WTC11 (cell line): Measurements from ENCODE around the gene S100A12. TPM values are rescaled to one million over a fixed set of nuclear protein-coding genes. Genes with fewer than 3 reads are reported as not detected.

Source experiments
- ATAC-seq: fragments of 200-7000 bp; cut with Tn5 transposase; 2 replicates; pipeline ENCODE4 v1.10.0; 2021; ENCODE audit warnings: mild to moderate bottlenecking, moderate library complexity
- CTCF ChIA-PET: fragments of 300-600 bp; sonication (Branson Sonifier 250); formaldehyde crosslinking; loops from one replicate; lab custom pipeline; 2021; ENCODE audit warnings: antibody characterized with exemption; lab: Charles Lee
- POLR2A ChIA-PET: fragments of 350-600 bp; sonication (Branson Sonifier 250); formaldehyde crosslinking; loops from one replicate; lab custom pipeline; 2021; ENCODE audit warnings: antibody characterized with exemption; lab: Charles Lee
- DNase-seq: peaks from one replicate; pipeline ENCODE4 v3.0.0; 2021; ENCODE audit warnings: low spot score
- H3K27ac Mint-ChIP-seq: 2 replicates; pipeline ENCODE4 v1.8.0; 2021; ENCODE audit warnings: mixed read lengths
- H3K27me3 Mint-ChIP-seq: 2 replicates; pipeline ENCODE4 v1.8.0; 2021; ENCODE audit warnings: low read depth, mild to moderate bottlenecking, moderate library complexity, mixed read lengths
- H3K36me3 Mint-ChIP-seq: 2 replicates; pipeline ENCODE4 v1.8.0; 2021; ENCODE audit warnings: mixed read lengths
- H3K4me1 Mint-ChIP-seq: 2 replicates; pipeline ENCODE4 v1.8.0; 2022; ENCODE audit warnings: mixed read lengths
- H3K4me3 Mint-ChIP-seq: 2 replicates; pipeline ENCODE4 v1.8.0; 2021; ENCODE audit warnings: mild to moderate bottlenecking, moderate library complexity, mixed read lengths
- H3K9me3 Mint-ChIP-seq: 2 replicates; pipeline ENCODE4 v1.8.0; 2021; ENCODE audit warnings: mixed read lengths
- GABPB1 ChIP-seq: sonication (generic); formaldehyde crosslinking; IDR thresholded peaks from 2 replicates; pipeline ENCODE4 v1.8.1; 2023; ENCODE audit warnings: mild to moderate bottlenecking, missing genetic modification reagents
- GRHL2 ChIP-seq: fragments of 250-450 bp; sonication (Bioruptor Pico); IDR thresholded peaks from 2 replicates; pipeline ENCODE4 v1.8.0; 2022; ENCODE audit warnings: mild to moderate bottlenecking, moderate library complexity; ENCODE audit not compliant: insufficient replicate concordance, severe bottlenecking
- IRF2 ChIP-seq: sonication (generic); formaldehyde crosslinking; IDR thresholded peaks from 2 replicates; pipeline ENCODE4 v1.8.0; 2022; ENCODE audit warnings: low read depth, missing genetic modification reagents, borderline replicate concordance
- JUN ChIP-seq: sonication (generic); formaldehyde crosslinking; IDR thresholded peaks from 2 replicates; pipeline ENCODE4 v1.8.0; 2023; ENCODE audit warnings: mild to moderate bottlenecking, missing genetic modification reagents
- MXD4 ChIP-seq: fragments of 250-450 bp; sonication (Bioruptor Pico); IDR thresholded peaks from 2 replicates; pipeline ENCODE4 v1.8.0; 2021; ENCODE audit warnings: mild to moderate bottlenecking, moderate library complexity, borderline replicate concordance
- MYBL2 ChIP-seq: sonication (generic); formaldehyde crosslinking; IDR thresholded peaks from 2 replicates; pipeline ENCODE4 v1.8.1; 2023; ENCODE audit warnings: mild to moderate bottlenecking, moderate library complexity, missing genetic modification reagents
- SMAD3 ChIP-seq: sonication (generic); formaldehyde crosslinking; IDR thresholded peaks from 2 replicates; pipeline ENCODE4 v1.8.0; 2022; ENCODE audit warnings: missing genetic modification reagents, mild to moderate bottlenecking, borderline replicate concordance
- TEAD4 ChIP-seq: sonication (generic); formaldehyde crosslinking; IDR thresholded peaks from 2 replicates; pipeline ENCODE4 v1.8.0; 2022; ENCODE audit warnings: mild to moderate bottlenecking, missing genetic modification reagents
- ZBTB21 ChIP-seq: sonication (generic); formaldehyde crosslinking; IDR thresholded peaks from 2 replicates; pipeline ENCODE4 v1.8.1; 2023; ENCODE audit warnings: mild to moderate bottlenecking, missing genetic modification reagents, borderline replicate concordance
- ZNF138 ChIP-seq: sonication (generic); formaldehyde crosslinking; conservative IDR thresholded peaks from 2 replicates; pipeline ENCODE4 v1.8.1; 2022; ENCODE audit warnings: mild to moderate bottlenecking, moderate library complexity, missing genetic modification reagents
- ZNF219 ChIP-seq: sonication (generic); formaldehyde crosslinking; IDR thresholded peaks from 2 replicates; pipeline ENCODE4 v1.8.0; 2023; ENCODE audit warnings: missing genetic modification reagents, mild to moderate bottlenecking, borderline replicate concordance
- ZNF232 ChIP-seq: sonication (generic); formaldehyde crosslinking; IDR thresholded peaks from 2 replicates; pipeline ENCODE4 v1.8.0; 2022; ENCODE audit warnings: mild to moderate bottlenecking, missing genetic modification reagents
- ZNF317 ChIP-seq: sonication (generic); formaldehyde crosslinking; IDR thresholded peaks from 2 replicates; pipeline ENCODE4 v1.8.1; 2023; ENCODE audit warnings: low read depth, mild to moderate bottlenecking, moderate library complexity, missing genetic modification reagents, borderline replicate concordance
- ZNF423 ChIP-seq: fragments of 250-450 bp; sonication (Bioruptor Pico); IDR thresholded peaks from 2 replicates; pipeline ENCODE4 v2.1.2; 2022; ENCODE audit warnings: mild to moderate bottlenecking, moderate library complexity
- total RNA-seq: library from RNA; stranded (reverse); gene quantifications from 3 replicates; pipeline ENCODE4 v1.2.3, GENCODE V29; 2021
- TF ChIP-seq, protein P1 (sequence below): fragments of 250-450 bp; sonication (Bioruptor Pico); IDR thresholded peaks from 2 replicates; pipeline ENCODE4 v1.9.0; 2021; ENCODE audit warnings: mild to moderate bottlenecking
- TF ChIP-seq, protein P2 (sequence below): sonication (generic); formaldehyde crosslinking; IDR thresholded peaks from 2 replicates; pipeline ENCODE4 v1.8.0; 2023; ENCODE audit warnings: missing genetic modification reagents
- TF ChIP-seq, protein P3 (sequence below): sonication (generic); formaldehyde crosslinking; IDR thresholded peaks from 2 replicates; pipeline ENCODE4 v1.8.1; 2022; ENCODE audit warnings: missing genetic modification reagents, borderline replicate concordance
- TF ChIP-seq, protein P4 (sequence below): sonication (generic); formaldehyde crosslinking; IDR thresholded peaks from 2 replicates; pipeline ENCODE4 v1.8.1; 2022; ENCODE audit warnings: mild to moderate bottlenecking, moderate library complexity, missing genetic modification reagents
- TF ChIP-seq, protein P5 (sequence below): sonication (generic); formaldehyde crosslinking; IDR thresholded peaks from 2 replicates; pipeline ENCODE4 v1.8.0; 2022; ENCODE audit warnings: mild to moderate bottlenecking, missing genetic modification reagents
- TF ChIP-seq, protein P6 (sequence below): sonication (generic); formaldehyde crosslinking; IDR thresholded peaks from 2 replicates; pipeline ENCODE4 v1.8.0; 2022; ENCODE audit warnings: mild to moderate bottlenecking, missing genetic modification reagents
- TF ChIP-seq, protein P7 (sequence below): sonication (generic); formaldehyde crosslinking; IDR thresholded peaks from 2 replicates; pipeline ENCODE4 v1.8.1; 2023; ENCODE audit warnings: mild to moderate bottlenecking, missing genetic modification reagents
- TF ChIP-seq, protein P8 (sequence below): fragments of 250-450 bp; sonication (Bioruptor Pico); IDR thresholded peaks from 2 replicates; pipeline ENCODE4 v1.9.0; 2021; ENCODE audit warnings: mild to moderate bottlenecking
- TF ChIP-seq, protein P9 (sequence below): sonication (generic); formaldehyde crosslinking; IDR thresholded peaks from 2 replicates; pipeline ENCODE4 v1.8.0; 2022; ENCODE audit warnings: missing genetic modification reagents

Gene S100A12
- total RNA-seq, 1 experiment from 2014 or later = not detected

DNA sequence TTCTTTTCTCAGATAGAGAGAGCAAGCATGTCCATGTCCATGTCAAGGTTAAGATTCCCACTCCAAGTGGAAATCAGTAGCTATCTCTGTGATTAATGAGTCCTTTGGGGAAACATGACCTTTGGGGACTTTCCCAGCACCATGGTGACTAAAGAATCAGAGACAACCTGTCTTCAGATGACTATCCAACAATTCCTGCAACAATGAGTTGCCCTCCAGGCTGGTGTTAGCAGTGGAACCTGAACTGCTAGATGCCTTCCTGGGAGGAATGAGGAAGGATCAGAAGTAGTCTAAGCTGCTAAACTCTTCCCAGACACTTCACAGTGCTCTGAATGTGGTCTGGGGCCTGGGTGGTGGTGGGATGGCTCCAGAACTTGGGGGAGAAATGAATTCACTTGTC, 11.3 kb downstream of the S100A12 start (continued):
- TF ChIP-seq, protein P1, sequence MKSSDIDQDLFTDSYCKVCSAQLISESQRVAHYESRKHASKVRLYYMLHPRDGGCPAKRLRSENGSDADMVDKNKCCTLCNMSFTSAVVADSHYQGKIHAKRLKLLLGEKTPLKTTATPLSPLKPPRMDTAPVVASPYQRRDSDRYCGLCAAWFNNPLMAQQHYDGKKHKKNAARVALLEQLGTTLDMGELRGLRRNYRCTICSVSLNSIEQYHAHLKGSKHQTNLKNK (CRISPR knock-in tag) = no peak
- TF ChIP-seq ZNF317 (CRISPR knock-in tag) (no peak), MYBL2 (CRISPR knock-in tag) (no peak), ZNF423 (CRISPR knock-in tag) (no peak)
- TF ChIP-seq, protein P2, sequence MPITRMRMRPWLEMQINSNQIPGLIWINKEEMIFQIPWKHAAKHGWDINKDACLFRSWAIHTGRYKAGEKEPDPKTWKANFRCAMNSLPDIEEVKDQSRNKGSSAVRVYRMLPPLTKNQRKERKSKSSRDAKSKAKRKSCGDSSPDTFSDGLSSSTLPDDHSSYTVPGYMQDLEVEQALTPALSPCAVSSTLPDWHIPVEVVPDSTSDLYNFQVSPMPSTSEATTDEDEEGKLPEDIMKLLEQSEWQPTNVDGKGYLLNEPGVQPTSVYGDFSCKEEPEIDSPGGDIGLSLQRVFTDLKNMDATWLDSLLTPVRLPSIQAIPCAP (CRISPR knock-in tag) = no peak
- TF ChIP-seq, protein P3, sequence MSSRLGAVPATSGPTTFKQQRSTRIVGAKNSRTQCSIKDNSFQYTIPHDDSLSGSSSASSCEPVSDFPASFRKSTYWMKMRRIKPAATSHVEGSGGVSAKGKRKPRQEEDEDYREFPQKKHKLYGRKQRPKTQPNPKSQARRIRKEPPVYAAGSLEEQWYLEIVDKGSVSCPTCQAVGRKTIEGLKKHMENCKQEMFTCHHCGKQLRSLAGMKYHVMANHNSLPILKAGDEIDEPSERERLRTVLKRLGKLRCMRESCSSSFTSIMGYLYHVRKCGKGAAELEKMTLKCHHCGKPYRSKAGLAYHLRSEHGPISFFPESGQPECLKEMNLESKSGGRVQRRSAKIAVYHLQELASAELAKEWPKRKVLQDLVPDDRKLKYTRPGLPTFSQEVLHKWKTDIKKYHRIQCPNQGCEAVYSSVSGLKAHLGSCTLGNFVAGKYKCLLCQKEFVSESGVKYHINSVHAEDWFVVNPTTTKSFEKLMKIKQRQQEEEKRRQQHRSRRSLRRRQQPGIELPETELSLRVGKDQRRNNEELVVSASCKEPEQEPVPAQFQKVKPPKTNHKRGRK = no peak
- TF ChIP-seq, protein P4, sequence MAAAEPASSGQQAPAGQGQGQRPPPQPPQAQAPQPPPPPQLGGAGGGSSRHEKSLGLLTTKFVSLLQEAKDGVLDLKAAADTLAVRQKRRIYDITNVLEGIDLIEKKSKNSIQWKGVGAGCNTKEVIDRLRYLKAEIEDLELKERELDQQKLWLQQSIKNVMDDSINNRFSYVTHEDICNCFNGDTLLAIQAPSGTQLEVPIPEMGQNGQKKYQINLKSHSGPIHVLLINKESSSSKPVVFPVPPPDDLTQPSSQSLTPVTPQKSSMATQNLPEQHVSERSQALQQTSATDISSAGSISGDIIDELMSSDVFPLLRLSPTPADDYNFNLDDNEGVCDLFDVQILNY (CRISPR knock-in tag) = no peak
- TF ChIP-seq, all 79 proteins: peak for 0

DNA sequence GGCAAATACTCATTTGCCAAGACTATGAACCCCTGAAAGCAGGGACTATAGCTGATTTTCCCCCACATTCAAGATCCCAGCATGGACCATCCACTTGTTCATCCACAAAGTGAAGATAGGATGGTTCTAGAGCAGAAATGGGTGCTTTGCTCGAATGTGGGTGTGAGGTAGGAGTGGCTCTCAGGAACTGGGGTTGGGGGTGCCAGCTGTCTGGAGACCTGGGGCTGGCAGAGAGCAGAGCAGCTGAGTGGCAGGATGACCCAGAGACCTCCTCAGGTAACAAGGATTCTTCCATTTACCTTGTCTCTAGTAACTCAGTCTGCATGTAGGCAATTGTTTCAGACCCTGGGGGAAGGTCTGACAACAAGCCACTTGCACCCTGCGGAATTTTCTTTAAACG, 11.8 kb downstream of the S100A12 start:
- DNase-seq = no peak
- TF ChIP-seq, protein P5, sequence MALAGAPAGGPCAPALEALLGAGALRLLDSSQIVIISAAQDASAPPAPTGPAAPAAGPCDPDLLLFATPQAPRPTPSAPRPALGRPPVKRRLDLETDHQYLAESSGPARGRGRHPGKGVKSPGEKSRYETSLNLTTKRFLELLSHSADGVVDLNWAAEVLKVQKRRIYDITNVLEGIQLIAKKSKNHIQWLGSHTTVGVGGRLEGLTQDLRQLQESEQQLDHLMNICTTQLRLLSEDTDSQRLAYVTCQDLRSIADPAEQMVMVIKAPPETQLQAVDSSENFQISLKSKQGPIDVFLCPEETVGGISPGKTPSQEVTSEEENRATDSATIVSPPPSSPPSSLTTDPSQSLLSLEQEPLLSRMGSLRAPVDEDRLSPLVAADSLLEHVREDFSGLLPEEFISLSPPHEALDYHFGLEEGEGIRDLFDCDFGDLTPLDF (CRISPR knock-in tag) = no peak
- TF ChIP-seq ZBTB21 (no peak), GRHL2 (no peak), ZNF232 (no peak), JUN (CRISPR knock-in tag) (no peak), ZNF219 (CRISPR knock-in tag) (no peak), MXD4 (CRISPR knock-in tag) (no peak), GABPB1 (CRISPR knock-in tag) (no peak), SMAD3 (CRISPR knock-in tag) (no peak), TEAD4 (no peak), ZNF138 (CRISPR knock-in tag) (no peak), IRF2 (no peak)
- TF ChIP-seq, protein P6, sequence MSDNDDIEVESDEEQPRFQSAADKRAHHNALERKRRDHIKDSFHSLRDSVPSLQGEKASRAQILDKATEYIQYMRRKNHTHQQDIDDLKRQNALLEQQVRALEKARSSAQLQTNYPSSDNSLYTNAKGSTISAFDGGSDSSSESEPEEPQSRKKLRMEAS (CRISPR knock-in tag) = no peak
- TF ChIP-seq, protein P7, sequence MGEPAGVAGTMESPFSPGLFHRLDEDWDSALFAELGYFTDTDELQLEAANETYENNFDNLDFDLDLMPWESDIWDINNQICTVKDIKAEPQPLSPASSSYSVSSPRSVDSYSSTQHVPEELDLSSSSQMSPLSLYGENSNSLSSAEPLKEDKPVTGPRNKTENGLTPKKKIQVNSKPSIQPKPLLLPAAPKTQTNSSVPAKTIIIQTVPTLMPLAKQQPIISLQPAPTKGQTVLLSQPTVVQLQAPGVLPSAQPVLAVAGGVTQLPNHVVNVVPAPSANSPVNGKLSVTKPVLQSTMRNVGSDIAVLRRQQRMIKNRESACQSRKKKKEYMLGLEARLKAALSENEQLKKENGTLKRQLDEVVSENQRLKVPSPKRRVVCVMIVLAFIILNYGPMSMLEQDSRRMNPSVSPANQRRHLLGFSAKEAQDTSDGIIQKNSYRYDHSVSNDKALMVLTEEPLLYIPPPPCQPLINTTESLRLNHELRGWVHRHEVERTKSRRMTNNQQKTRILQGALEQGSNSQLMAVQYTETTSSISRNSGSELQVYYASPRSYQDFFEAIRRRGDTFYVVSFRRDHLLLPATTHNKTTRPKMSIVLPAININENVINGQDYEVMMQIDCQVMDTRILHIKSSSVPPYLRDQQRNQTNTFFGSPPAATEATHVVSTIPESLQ (CRISPR knock-in tag) = no peak
- TF ChIP-seq, protein P8, sequence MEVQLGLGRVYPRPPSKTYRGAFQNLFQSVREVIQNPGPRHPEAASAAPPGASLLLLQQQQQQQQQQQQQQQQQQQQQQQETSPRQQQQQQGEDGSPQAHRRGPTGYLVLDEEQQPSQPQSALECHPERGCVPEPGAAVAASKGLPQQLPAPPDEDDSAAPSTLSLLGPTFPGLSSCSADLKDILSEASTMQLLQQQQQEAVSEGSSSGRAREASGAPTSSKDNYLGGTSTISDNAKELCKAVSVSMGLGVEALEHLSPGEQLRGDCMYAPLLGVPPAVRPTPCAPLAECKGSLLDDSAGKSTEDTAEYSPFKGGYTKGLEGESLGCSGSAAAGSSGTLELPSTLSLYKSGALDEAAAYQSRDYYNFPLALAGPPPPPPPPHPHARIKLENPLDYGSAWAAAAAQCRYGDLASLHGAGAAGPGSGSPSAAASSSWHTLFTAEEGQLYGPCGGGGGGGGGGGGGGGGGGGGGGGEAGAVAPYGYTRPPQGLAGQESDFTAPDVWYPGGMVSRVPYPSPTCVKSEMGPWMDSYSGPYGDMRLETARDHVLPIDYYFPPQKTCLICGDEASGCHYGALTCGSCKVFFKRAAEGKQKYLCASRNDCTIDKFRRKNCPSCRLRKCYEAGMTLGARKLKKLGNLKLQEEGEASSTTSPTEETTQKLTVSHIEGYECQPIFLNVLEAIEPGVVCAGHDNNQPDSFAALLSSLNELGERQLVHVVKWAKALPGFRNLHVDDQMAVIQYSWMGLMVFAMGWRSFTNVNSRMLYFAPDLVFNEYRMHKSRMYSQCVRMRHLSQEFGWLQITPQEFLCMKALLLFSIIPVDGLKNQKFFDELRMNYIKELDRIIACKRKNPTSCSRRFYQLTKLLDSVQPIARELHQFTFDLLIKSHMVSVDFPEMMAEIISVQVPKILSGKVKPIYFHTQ = no peak
- TF ChIP-seq, protein P9, sequence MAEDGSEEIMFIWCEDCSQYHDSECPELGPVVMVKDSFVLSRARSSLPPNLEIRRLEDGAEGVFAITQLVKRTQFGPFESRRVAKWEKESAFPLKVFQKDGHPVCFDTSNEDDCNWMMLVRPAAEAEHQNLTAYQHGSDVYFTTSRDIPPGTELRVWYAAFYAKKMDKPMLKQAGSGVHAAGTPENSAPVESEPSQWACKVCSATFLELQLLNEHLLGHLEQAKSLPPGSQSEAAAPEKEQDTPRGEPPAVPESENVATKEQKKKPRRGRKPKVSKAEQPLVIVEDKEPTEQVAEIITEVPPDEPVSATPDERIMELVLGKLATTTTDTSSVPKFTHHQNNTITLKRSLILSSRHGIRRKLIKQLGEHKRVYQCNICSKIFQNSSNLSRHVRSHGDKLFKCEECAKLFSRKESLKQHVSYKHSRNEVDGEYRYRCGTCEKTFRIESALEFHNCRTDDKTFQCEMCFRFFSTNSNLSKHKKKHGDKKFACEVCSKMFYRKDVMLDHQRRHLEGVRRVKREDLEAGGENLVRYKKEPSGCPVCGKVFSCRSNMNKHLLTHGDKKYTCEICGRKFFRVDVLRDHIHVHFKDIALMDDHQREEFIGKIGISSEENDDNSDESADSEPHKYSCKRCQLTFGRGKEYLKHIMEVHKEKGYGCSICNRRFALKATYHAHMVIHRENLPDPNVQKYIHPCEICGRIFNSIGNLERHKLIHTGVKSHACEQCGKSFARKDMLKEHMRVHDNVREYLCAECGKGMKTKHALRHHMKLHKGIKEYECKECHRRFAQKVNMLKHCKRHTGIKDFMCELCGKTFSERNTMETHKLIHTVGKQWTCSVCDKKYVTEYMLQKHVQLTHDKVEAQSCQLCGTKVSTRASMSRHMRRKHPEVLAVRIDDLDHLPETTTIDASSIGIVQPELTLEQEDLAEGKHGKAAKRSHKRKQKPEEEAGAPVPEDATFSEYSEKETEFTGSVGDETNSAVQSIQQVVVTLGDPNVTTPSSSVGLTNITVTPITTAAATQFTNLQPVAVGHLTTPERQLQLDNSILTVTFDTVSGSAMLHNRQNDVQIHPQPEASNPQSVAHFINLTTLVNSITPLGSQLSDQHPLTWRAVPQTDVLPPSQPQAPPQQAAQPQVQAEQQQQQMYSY (CRISPR knock-in tag) = no peak

More for the DNA sequence above, 11.8 kb downstream of the S100A12 start:
- H3K27me3 Mint-ChIP-seq = no peaks in the 10 kb centered on the region; the same call in 1 of the 2 replicates
- H3K9me3 Mint-ChIP-seq = no peaks in the 10 kb centered on the region
- no peaks in the 10 kb centered on the region for H3K36me3 Mint-ChIP-seq
- ATAC-seq = no peak
- POLR2A ChIA-PET = no interaction called here
- CTCF ChIA-PET = interaction anchor here (3.2 kb wide), 1 partner anchor 8 kb away, joined by 14 read pairs; no protein-coding TSS in a partner anchor
- H3K4me3 Mint-ChIP-seq = no peak overlapping the region
- no peak overlapping the region for H3K27ac Mint-ChIP-seq
- H3K4me1 Mint-ChIP-seq = no peaks in the 10 kb centered on the region
